ENCODE data around the gene UBAC2. TPM values are rescaled to one million over a fixed set of nuclear protein-coding genes. Genes with fewer than 3 reads are reported as not detected.

UBAC2 gene
- total RNA-seq, 1 donor, result 36.9 TPM

DNA sequence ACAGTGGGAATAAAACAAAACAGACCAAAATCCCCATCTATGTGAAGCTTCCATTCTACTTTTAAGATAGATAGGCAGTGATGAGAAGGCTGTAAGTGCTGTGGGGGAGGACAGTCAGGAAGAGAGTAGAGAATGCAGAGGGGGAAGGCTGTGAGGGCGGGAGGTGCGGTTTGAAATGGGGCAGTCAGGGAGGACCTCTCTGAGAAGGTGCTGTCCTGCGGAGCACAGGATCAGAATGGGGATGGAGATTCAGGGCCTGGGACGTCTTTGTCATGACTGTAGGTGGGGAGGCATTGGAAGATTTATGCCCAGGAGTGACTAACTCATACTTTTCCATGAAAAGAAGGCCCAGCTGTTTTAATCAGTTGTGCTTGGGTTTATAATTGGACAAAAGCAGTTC is 110.5 kb downstream of the UBAC2 start:
- no peak overlapping the region for H2AFZ ChIP-seq (ENCODE audit: low read length)
- no peaks in the 10 kb centered on the region for H3K27me3 ChIP-seq (ENCODE audit: insufficient read depth, low read length)
- peaks cover under 1% of the 10 kb centered on the region for H3K79me2 ChIP-seq (ENCODE audit: insufficient read depth, low read length)
- no peaks in the 10 kb centered on the region for H4K20me1 ChIP-seq (ENCODE audit: insufficient read depth, low read length)
- H3K36me3 ChIP-seq (ENCODE audit: insufficient read depth, low read length), result no peaks in the 10 kb centered on the region
- DNase-seq (ENCODE audit: insufficient read length, low spot score, missing footprints), result no peak
- H3K4me1 ChIP-seq (ENCODE audit: insufficient read depth, low read length), result peaks cover 68% of the 10 kb centered on the region
- H3K4me3 ChIP-seq (ENCODE audit: insufficient read depth, low read length), result no peak overlapping the region
- no peak overlapping the region for H3K4me2 ChIP-seq (ENCODE audit: insufficient read depth, low read length)
- TF ChIP-seq, protein P1, sequence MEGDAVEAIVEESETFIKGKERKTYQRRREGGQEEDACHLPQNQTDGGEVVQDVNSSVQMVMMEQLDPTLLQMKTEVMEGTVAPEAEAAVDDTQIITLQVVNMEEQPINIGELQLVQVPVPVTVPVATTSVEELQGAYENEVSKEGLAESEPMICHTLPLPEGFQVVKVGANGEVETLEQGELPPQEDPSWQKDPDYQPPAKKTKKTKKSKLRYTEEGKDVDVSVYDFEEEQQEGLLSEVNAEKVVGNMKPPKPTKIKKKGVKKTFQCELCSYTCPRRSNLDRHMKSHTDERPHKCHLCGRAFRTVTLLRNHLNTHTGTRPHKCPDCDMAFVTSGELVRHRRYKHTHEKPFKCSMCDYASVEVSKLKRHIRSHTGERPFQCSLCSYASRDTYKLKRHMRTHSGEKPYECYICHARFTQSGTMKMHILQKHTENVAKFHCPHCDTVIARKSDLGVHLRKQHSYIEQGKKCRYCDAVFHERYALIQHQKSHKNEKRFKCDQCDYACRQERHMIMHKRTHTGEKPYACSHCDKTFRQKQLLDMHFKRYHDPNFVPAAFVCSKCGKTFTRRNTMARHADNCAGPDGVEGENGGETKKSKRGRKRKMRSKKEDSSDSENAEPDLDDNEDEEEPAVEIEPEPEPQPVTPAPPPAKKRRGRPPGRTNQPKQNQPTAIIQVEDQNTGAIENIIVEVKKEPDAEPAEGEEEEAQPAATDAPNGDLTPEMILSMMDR (IDR thresholded peaks at IDR 0.05; ENCODE audit: extremely low read depth, low read depth, low read length), result no peak
- no peaks in the 10 kb centered on the region for H3K9me3 ChIP-seq (ENCODE audit: low read depth, low read length)
- peak overlapping the region; percentile 86 for H3K27ac ChIP-seq (ENCODE audit: low read depth, low read length)

DNA sequence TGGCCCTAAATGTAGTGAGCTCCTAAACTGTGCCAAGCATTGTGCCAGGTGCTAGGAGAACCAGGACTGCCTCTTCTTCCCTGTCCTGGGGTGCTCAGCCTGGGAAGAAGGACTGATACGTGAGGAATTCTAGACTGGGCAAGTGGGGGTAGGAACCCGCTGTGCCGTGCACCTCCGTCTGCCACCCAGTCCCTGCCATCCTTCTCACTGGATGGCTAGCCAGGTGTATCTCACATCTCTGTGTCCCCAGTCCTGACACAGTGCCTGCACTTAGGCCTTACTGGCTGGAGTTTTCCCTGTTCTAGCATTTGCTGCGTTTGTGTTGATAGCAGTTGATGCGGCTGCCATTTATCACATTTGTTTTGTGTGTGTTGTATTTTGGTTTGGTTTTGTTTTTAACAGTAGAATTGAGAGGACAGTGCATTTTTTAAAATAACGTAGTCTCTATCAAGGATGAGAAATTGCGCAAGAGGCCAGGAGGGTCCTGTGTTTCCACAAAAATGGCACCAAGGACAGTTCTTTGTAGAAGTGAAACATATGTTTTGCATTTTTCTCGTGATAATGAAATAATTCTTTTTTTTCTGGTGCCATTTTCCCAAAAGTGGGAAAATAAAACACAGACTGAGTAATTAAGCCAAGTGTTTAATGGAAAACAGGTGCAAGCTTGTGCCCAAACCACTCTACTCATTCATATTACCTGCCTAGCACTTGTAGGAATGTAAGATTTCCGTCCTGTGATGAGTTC is 111.3 kb downstream of the UBAC2 start:
- Histone ChIP-seq H2AFZ (ENCODE audit: low read length) (no peak overlapping the region), H3K9me3 (ENCODE audit: low read depth, low read length) (no peaks in the 10 kb centered on the region), H3K79me2 (ENCODE audit: insufficient read depth, low read length) (peaks cover 4% of the 10 kb centered on the region), H4K20me1 (ENCODE audit: insufficient read depth, low read length) (no peaks in the 10 kb centered on the region), H3K36me3 (ENCODE audit: insufficient read depth, low read length) (no peaks in the 10 kb centered on the region), H3K27ac (ENCODE audit: low read depth, low read length) (peak overlapping the region; percentile 86), H3K4me2 (ENCODE audit: insufficient read depth, low read length) (peak overlapping the region; percentile 40), H3K4me3 (ENCODE audit: insufficient read depth, low read length) (no peak overlapping the region), H3K4me1 (ENCODE audit: insufficient read depth, low read length) (peaks cover 75% of the 10 kb centered on the region), H3K27me3 (ENCODE audit: insufficient read depth, low read length) (no peaks in the 10 kb centered on the region)
- no peak for DNase-seq (ENCODE audit: insufficient read length, low spot score, missing footprints)
- TF ChIP-seq, protein P1 (IDR thresholded peaks at IDR 0.05; ENCODE audit: extremely low read depth, low read depth, low read length), result no peak

- no peaks in the 10 kb centered on the region for H3K27me3 ChIP-seq (ENCODE audit: insufficient read depth, low read length)
- peaks cover 4% of the 10 kb centered on the region for H3K79me2 ChIP-seq (ENCODE audit: insufficient read depth, low read length)
- TF ChIP-seq, protein P1 (IDR thresholded peaks at IDR 0.05; ENCODE audit: extremely low read depth, low read depth, low read length), result no peak
- H3K4me3 ChIP-seq (ENCODE audit: insufficient read depth, low read length), result no peak overlapping the region
- H3K4me1 ChIP-seq (ENCODE audit: insufficient read depth, low read length), result peaks cover 73% of the 10 kb centered on the region
- no peaks in the 10 kb centered on the region for H3K9me3 ChIP-seq (ENCODE audit: low read depth, low read length)
- H3K36me3 ChIP-seq (ENCODE audit: insufficient read depth, low read length), result no peaks in the 10 kb centered on the region
- H3K27ac ChIP-seq (ENCODE audit: low read depth, low read length), result peak overlapping the region; percentile 86
- peak; percentile 70 for DNase-seq (ENCODE audit: insufficient read length, low spot score, missing footprints)
- H4K20me1 ChIP-seq (ENCODE audit: insufficient read depth, low read length), result no peaks in the 10 kb centered on the region
- no peak overlapping the region for H2AFZ ChIP-seq (ENCODE audit: low read length)
- peak overlapping the region; percentile 40 for H3K4me2 ChIP-seq (ENCODE audit: insufficient read depth, low read length)
These were observed 111.8 kb downstream of the UBAC2 start for GRCh38 chr13:99312493-99312883.

- Histone ChIP-seq H3K4me1 (ENCODE audit: insufficient read depth, low read length) (peaks cover 63% of the 10 kb centered on the region), H4K20me1 (ENCODE audit: insufficient read depth, low read length) (no peaks in the 10 kb centered on the region), H3K27me3 (ENCODE audit: insufficient read depth, low read length) (no peaks in the 10 kb centered on the region), H3K4me2 (ENCODE audit: insufficient read depth, low read length) (peak overlapping the region; percentile 5), H3K36me3 (ENCODE audit: insufficient read depth, low read length) (no peaks in the 10 kb centered on the region), H3K9me3 (ENCODE audit: low read depth, low read length) (no peaks in the 10 kb centered on the region), H3K79me2 (ENCODE audit: insufficient read depth, low read length) (peaks cover 4% of the 10 kb centered on the region), H2AFZ (ENCODE audit: low read length) (no peak overlapping the region), H3K4me3 (ENCODE audit: insufficient read depth, low read length) (no peak overlapping the region), H3K27ac (ENCODE audit: low read depth, low read length) (peak overlapping the region; percentile 86)
- TF ChIP-seq, protein P1 (IDR thresholded peaks at IDR 0.05; ENCODE audit: extremely low read depth, low read depth, low read length), result no peak
- no peak for DNase-seq (ENCODE audit: insufficient read length, low spot score, missing footprints)
These were observed 112.8 kb downstream of the UBAC2 start for GRCh38 chr13:99313501-99313900.

All from osteoblast (primary cell).